Endodermal cell (in vitro differentiated cells): ENCODE measurements around the gene BCL2. TPM values are rescaled to one million over a fixed set of nuclear protein-coding genes. Genes with fewer than 3 reads are reported as not detected.

Experiments
- DNase-seq: peaks from one replicate; pipeline ENCODE4 v3.0.0-alpha.2; 2017
- H3K27ac ChIP-seq: 2 replicates; pipeline ENCODE4 v1.5.1; 2013; ENCODE audit warnings: mild to moderate bottlenecking, low read depth, low read length, moderate library complexity
- H3K27me3 ChIP-seq: 2 replicates; pipeline ENCODE4 v1.6.1; 2013; ENCODE audit warnings: mild to moderate bottlenecking, low read length, moderate library complexity; ENCODE audit not compliant: insufficient read depth, control insufficient read depth, poor library complexity, severe bottlenecking
- H3K36me3 ChIP-seq: 2 replicates; pipeline ENCODE4 v1.7.0; 2013; ENCODE audit warnings: mild to moderate bottlenecking, low read length, moderate library complexity; ENCODE audit not compliant: control insufficient read depth, insufficient read depth
- H3K4me1 ChIP-seq: one replicate; pipeline ENCODE4 v1.7.0; 2013; ENCODE audit warnings: low read length; ENCODE audit not compliant: control insufficient read depth, insufficient read depth
- H3K4me3 ChIP-seq: 2 replicates; pipeline ENCODE4 v1.5.1; 2013; ENCODE audit warnings: mild to moderate bottlenecking, low read length, moderate library complexity
- H3K9ac ChIP-seq: 2 replicates; pipeline ENCODE4 v1.6.1; 2013; ENCODE audit warnings: mild to moderate bottlenecking, low read length, moderate library complexity; ENCODE audit not compliant: poor library complexity, severe bottlenecking; ENCODE audit errors: extremely low read depth
- H3K9me3 ChIP-seq: 2 replicates; pipeline ENCODE4 v1.6.1; 2013; ENCODE audit warnings: mild to moderate bottlenecking, low read length, moderate library complexity; ENCODE audit not compliant: control insufficient read depth
- H3K27ac Mint-ChIP-seq: 2 replicates; pipeline ENCODE4 v1.8.0; 2020; ENCODE audit warnings: mixed read lengths
- H3K27me3 Mint-ChIP-seq: 2 replicates; pipeline ENCODE4 v1.8.0; 2021; ENCODE audit warnings: mild to moderate bottlenecking, mixed read lengths; ENCODE audit not compliant: insufficient read depth
- H3K36me3 Mint-ChIP-seq: 2 replicates; pipeline ENCODE4 v1.8.0; 2020; ENCODE audit warnings: low read depth, mixed read lengths
- H3K4me1 Mint-ChIP-seq: 2 replicates; pipeline ENCODE4 v1.8.0; 2020; ENCODE audit warnings: mixed read lengths
- H3K4me3 Mint-ChIP-seq: 2 replicates; pipeline ENCODE4 v1.8.0; 2020; ENCODE audit warnings: mild to moderate bottlenecking, moderate library complexity, mixed read lengths
- H3K9me3 Mint-ChIP-seq: 2 replicates; pipeline ENCODE4 v1.8.0; 2020; ENCODE audit warnings: mild to moderate bottlenecking, mixed read lengths
- WGBS, 2 experiments: methylation state at CpG; one replicate each; pipeline versions ENCODE4 v1.1.5 to v1.1.7; 2013; ENCODE audit warnings: missing lambda C conversion rate in 2 of 2, mixed read lengths in 1 of 2; ENCODE audit not compliant: insufficient coverage in 1 of 2, insufficient read length in 1 of 2; 5-methylcytosine and 5-hydroxymethylcytosine counted together
- total RNA-seq, 2 donors: library from RNA; stranded (reverse); fragmentation: NEBNext Ultra II Directional in 1 of 2; extraction: Animal tissue kit (Norgen Biotek cat#: 25700) in 1 of 2; gene quantifications; 2 replicates in 1 of 2; 3 replicates in 1 of 2; pipeline ENCODE4 v1.2.1, GENCODE V29; 2021
- TF ChIP-seq, protein P1 (sequence below): fragments of 200-600 bp; sonication (generic); conservative IDR thresholded peaks from 2 replicates; pipeline ENCODE4 v1.5.0; 2021; ENCODE audit warnings: antibody characterized with exemption, mild to moderate bottlenecking

Gene BCL2
- total RNA-seq, 2 donors from 2014 or later: 1.4 to 2.3 TPM

DNA sequence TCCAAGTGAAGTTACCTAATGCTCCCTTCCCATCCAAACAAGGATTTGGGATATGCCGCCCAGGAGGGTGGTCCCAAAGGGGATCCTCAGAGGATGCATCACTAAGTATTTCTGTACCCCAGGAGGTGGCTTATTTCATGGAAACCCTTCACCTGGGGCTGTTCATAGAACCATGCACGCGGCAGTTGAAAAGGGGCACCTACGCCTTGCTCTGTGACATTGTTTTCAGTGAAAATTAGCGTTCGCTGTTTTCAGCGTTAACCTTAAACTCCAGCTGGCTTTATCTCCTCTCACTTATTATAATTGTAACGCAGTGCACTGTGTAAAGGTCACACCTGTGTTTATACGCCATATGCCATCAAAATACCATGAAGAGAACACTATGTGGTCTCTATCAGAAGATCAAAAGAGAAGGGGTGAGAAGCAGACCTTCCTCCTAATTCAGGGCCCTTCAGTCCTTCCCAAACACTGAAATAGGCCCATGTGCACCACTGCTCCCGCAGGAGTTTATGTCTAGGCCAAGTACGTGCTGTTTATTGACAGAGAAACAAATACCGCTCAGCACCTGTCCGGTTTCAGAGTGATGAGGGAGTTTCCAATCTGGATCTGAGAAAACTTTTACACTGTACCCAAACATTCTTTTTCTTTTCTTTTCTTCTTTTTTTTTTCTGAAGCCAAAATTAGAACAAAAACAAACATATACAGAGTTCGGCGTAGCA lies 162.1 kb downstream of the BCL2 start:
- no peaks in the 10 kb centered on the region for H3K36me3 ChIP-seq
- Mint-ChIP-seq H3K9me3 (no peaks in the 10 kb centered on the region), H3K27ac (no peak overlapping the region), H3K4me1 (peaks cover 10% of the 10 kb centered on the region), H3K27me3 (peaks cover 18% of the 10 kb centered on the region), H3K36me3 (no peaks in the 10 kb centered on the region), H3K4me3 (no peak overlapping the region)
- peaks cover 5% of the 10 kb centered on the region for H3K27me3 ChIP-seq
- H3K27ac ChIP-seq: no peak overlapping the region
- TF ChIP-seq, protein P1, sequence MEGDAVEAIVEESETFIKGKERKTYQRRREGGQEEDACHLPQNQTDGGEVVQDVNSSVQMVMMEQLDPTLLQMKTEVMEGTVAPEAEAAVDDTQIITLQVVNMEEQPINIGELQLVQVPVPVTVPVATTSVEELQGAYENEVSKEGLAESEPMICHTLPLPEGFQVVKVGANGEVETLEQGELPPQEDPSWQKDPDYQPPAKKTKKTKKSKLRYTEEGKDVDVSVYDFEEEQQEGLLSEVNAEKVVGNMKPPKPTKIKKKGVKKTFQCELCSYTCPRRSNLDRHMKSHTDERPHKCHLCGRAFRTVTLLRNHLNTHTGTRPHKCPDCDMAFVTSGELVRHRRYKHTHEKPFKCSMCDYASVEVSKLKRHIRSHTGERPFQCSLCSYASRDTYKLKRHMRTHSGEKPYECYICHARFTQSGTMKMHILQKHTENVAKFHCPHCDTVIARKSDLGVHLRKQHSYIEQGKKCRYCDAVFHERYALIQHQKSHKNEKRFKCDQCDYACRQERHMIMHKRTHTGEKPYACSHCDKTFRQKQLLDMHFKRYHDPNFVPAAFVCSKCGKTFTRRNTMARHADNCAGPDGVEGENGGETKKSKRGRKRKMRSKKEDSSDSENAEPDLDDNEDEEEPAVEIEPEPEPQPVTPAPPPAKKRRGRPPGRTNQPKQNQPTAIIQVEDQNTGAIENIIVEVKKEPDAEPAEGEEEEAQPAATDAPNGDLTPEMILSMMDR: no peak
- 94 to 97% methylated on average over 13 to 15 of the region's 15 CpGs for WGBS, 2 experiments
- no peak for DNase-seq
- H3K4me3 ChIP-seq: no peak overlapping the region
- H3K4me1 ChIP-seq: no peaks in the 10 kb centered on the region
- no peaks in the 10 kb centered on the region for H3K9me3 ChIP-seq
- no peak overlapping the region for H3K9ac ChIP-seq

DNA sequence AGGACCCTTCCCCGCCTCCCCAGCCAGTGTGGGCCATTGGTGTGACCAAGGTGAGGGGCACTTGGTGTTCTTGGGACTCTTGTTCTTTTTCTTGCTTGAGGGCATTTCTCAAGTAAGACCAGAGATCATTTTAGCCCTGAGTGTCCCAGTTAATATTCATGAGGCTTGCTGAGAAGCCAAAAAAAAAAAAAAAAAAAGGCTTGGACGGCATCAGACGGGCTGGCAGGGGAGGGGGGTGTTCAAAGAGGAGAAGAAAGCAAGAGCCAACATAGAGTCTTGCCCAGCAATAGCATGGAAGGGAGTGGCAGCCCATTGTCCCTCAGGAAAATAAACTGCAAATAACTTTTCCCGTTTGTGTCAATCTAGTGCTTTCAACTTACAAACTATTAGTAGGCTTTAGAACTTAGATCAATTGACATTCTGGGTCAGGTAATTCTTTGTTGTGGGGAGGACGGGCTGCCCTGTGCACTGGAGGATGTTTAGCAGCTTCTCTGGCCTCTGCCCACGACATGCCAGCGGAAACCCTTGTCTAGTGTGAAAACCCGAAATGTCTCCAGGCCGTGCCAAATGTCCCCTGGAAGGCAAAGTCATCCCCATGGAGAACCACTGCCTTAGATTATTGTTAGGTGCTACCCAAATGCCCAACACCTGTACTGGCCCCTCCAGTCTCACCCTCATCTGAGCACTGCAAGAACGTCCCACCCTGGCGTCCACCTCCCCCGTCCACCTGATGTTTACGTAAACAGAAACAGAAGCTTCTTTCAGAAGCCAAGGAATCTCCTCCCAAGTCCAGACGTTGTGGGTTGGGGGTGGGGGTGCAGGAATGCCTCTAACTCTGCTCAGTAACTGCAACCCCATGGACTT lies 163.4 kb downstream of the BCL2 start:
- no peak for DNase-seq
- Histone ChIP-seq H3K36me3 (no peaks in the 10 kb centered on the region), H3K4me1 (no peaks in the 10 kb centered on the region), H3K4me3 (no peak overlapping the region), H3K9ac (no peak overlapping the region), H3K9me3 (no peaks in the 10 kb centered on the region), H3K27ac (no peak overlapping the region), H3K27me3 (peaks cover 5% of the 10 kb centered on the region)
- H3K27ac Mint-ChIP-seq: no peak overlapping the region
- WGBS, 2 experiments: 85 to 86% methylated on average over 8 to 14 of the region's 14 CpGs
- H3K4me1 Mint-ChIP-seq: peaks cover 10% of the 10 kb centered on the region
- H3K9me3 Mint-ChIP-seq: no peaks in the 10 kb centered on the region
- peaks cover 18% of the 10 kb centered on the region for H3K27me3 Mint-ChIP-seq
- no peak overlapping the region for H3K4me3 Mint-ChIP-seq
- TF ChIP-seq, protein P1: no peak
- H3K36me3 Mint-ChIP-seq: no peaks in the 10 kb centered on the region

DNA sequence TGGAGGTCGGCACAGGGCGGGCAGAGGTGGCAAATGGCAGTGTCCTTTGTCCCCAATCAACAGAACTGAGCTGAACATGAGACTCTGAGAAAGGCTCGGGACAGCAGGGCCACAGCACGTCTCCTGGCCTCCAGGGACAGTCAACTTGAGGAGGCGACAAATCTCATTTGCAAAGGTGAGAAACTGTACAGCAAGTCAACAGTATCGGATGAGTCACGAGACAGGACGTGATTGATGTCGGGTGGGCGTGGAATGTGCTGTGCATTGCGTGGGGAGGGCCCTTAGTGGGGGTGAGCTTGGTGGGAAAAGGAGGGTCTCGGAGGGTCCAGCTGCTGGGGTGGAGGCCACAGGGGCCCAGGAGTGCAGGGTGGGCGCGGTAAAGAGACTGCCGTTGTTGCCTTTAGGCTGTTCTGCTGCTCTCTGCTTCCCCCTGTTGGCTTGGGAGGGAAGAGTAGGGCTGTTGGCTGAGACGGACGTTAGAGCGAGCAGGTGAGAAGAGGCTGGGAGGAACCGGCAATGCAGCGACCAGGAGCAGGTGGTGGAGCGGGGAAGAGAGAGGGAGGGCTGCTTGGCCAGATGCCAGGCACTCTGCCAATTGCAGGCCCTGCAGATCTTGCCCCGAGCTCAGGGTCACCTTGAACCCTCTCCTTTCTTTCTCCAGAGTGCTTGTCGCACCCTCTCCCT lies 164.3 kb downstream of the BCL2 start:
- H3K9me3 Mint-ChIP-seq: no peaks in the 10 kb centered on the region
- Histone ChIP-seq H3K9ac (no peak overlapping the region), H3K36me3 (no peaks in the 10 kb centered on the region), H3K27ac (no peak overlapping the region), H3K9me3 (no peaks in the 10 kb centered on the region), H3K4me3 (no peak overlapping the region), H3K27me3 (peaks cover 5% of the 10 kb centered on the region), H3K4me1 (no peaks in the 10 kb centered on the region)
- H3K27me3 Mint-ChIP-seq: peaks cover 18% of the 10 kb centered on the region
- H3K36me3 Mint-ChIP-seq: no peaks in the 10 kb centered on the region
- H3K4me1 Mint-ChIP-seq: peaks cover 10% of the 10 kb centered on the region
- H3K27ac Mint-ChIP-seq: no peak overlapping the region
- TF ChIP-seq, protein P1: peak; percentile 85
- 65 to 80% methylated on average over 7 to 23 of the region's 23 CpGs for WGBS, 2 experiments
- DNase-seq: peak; percentile 98
- no peak overlapping the region for H3K4me3 Mint-ChIP-seq
